HepG2 (cell line): ENCODE results near the gene LMAN2L. TPM values are rescaled to one million over a fixed set of nuclear protein-coding genes. Genes with fewer than 3 reads are reported as not detected.
A peak's percentile ranks its signal among the peaks of the same experiment; 100 is the strongest.

ENCODE experiments used
- CEBPG ChIP-seq: IDR thresholded peaks from 2 replicates; pipeline ENCODE4 v1.6.1; 2016
- DMAP1 ChIP-seq: IDR thresholded peaks from 2 replicates; pipeline ENCODE4 v1.6.1; 2016
- JUND ChIP-seq: sonication (generic); formaldehyde crosslinking; IDR thresholded peaks from 2 replicates; pipeline ENCODE4 v1.8.0; 2022; ENCODE audit warnings: mild to moderate bottlenecking, missing genetic modification reagents
- KDM5B ChIP-seq: sonication (generic); formaldehyde crosslinking; IDR thresholded peaks from 2 replicates; pipeline ENCODE4 v1.4.0; 2020; ENCODE audit warnings: missing genetic modification reagents, mild to moderate bottlenecking, borderline replicate concordance
- MEF2D ChIP-seq: sonication (generic); formaldehyde crosslinking; IDR thresholded peaks from 2 replicates; pipeline ENCODE4 v1.5.1; 2020; ENCODE audit warnings: mild to moderate bottlenecking, missing genetic modification reagents
- NFE2L1 ChIP-seq: sonication (generic); formaldehyde crosslinking; IDR thresholded peaks from 2 replicates; pipeline ENCODE4 v1.4.0; 2020; ENCODE audit warnings: missing genetic modification reagents, mild to moderate bottlenecking, borderline replicate concordance
- ONECUT2 ChIP-seq: sonication (generic); formaldehyde crosslinking; IDR thresholded peaks from 2 replicates; pipeline ENCODE4 v1.4.0; 2020; ENCODE audit warnings: missing genetic modification reagents
- SIX4 ChIP-seq: sonication (generic); formaldehyde crosslinking; IDR thresholded peaks from 2 replicates; pipeline ENCODE4 v1.4.0; 2020; ENCODE audit warnings: missing genetic modification reagents
- SRF ChIP-seq: IDR thresholded peaks from 2 replicates; pipeline ENCODE4 v1.6.1; 2011; ENCODE audit warnings: mild to moderate bottlenecking, low read depth, low read length, moderate library complexity
- SRSF9 ChIP-seq: fragments of 200-400 bp; formaldehyde crosslinking; IDR thresholded peaks from 2 replicates; pipeline ENCODE4 v1.6.1; 2018; ENCODE audit warnings: borderline replicate concordance, mild to moderate bottlenecking, low read depth, low read length; ENCODE audit not compliant: insufficient read depth, poor library complexity, severe bottlenecking
- SSRP1 ChIP-seq: IDR thresholded peaks from 2 replicates; pipeline ENCODE4 v1.6.1; 2016; ENCODE audit warnings: control low read depth
- TARDBP ChIP-seq: sonication (generic); formaldehyde crosslinking; IDR thresholded peaks from 2 replicates; pipeline ENCODE4 v1.8.0; 2022; ENCODE audit warnings: mild to moderate bottlenecking, missing genetic modification reagents
- THYN1 ChIP-seq: sonication (generic); formaldehyde crosslinking; IDR thresholded peaks from 2 replicates; pipeline ENCODE4 v1.8.1; 2023; ENCODE audit warnings: low read depth, mild to moderate bottlenecking, moderate library complexity, missing genetic modification reagents, borderline replicate concordance
- ZNF430 ChIP-seq: sonication (generic); formaldehyde crosslinking; IDR thresholded peaks from 2 replicates; pipeline ENCODE4 v1.9.0; 2021; ENCODE audit warnings: mild to moderate bottlenecking, missing genetic modification reagents
- ZNF570 ChIP-seq: sonication (generic); formaldehyde crosslinking; IDR thresholded peaks from 2 replicates; pipeline ENCODE4 v1.4.0; 2020; ENCODE audit warnings: mild to moderate bottlenecking, missing genetic modification reagents, borderline replicate concordance
- ZSCAN21 ChIP-seq: sonication (generic); formaldehyde crosslinking; IDR thresholded peaks from 2 replicates; pipeline ENCODE4 v1.8.0; 2022; ENCODE audit warnings: mild to moderate bottlenecking, missing genetic modification reagents, moderate library complexity, borderline replicate concordance
- polyA plus RNA-seq, 8 experiments: library from polyadenylated mRNA; depleted of rRNA in 3 of 8; stranded (reverse) in 7 of 8; unstranded in 1 of 8; fragments of >200 nt; fragmentation: Illumina TruSeq in 4 of 8; extraction: Trizol in 4 of 8; gene quantifications; 2 replicates each; pipeline versions ENCODE4 v1.2.1 to v1.2.3, GENCODE V29; 2011 to 2016; ENCODE audit warnings: low read depth in 4 of 8, missing spikeins in 1 of 8, mixed read lengths in 1 of 8; ENCODE audit not compliant: insufficient read depth in 1 of 8
- total RNA-seq, 5 experiments: library from RNA; depleted of rRNA; stranded (reverse); fragments of >200 nt; fragmentation: Illumina TruSeq; extraction: Trizol; gene quantifications; 2 replicates each; pipeline ENCODE4 v1.2.3, GENCODE V29; 2016; ENCODE audit warnings: low read depth in 1 of 5
- TF ChIP-seq, protein P1 (sequence below): sonication (generic); formaldehyde crosslinking; conservative IDR thresholded peaks from 2 replicates; pipeline ENCODE4 v1.8.0; 2022; ENCODE audit warnings: mild to moderate bottlenecking, moderate library complexity, missing genetic modification reagents
- TF ChIP-seq, protein P2 (sequence below): sonication (generic); formaldehyde crosslinking; IDR thresholded peaks from 2 replicates; pipeline ENCODE4 v1.4.0; 2020; ENCODE audit warnings: missing genetic modification reagents, borderline replicate concordance
- TF ChIP-seq, protein P3 (sequence below): sonication (generic); formaldehyde crosslinking; conservative IDR thresholded peaks from 2 replicates; pipeline ENCODE4 v1.8.1; 2023; ENCODE audit warnings: missing genetic modification reagents
- TF ChIP-seq, protein P4 (sequence below): sonication (generic); formaldehyde crosslinking; IDR thresholded peaks from 2 replicates; pipeline ENCODE4 v1.5.1; 2020; ENCODE audit warnings: missing genetic modification reagents, mild to moderate bottlenecking, borderline replicate concordance

The LMAN2L gene
- total and polyA plus RNA-seq, 2 of the 13 experiments (the other 11 are each of a cell fraction or from before 2014, with no cell fraction given) = 39.1 to 57.9 TPM

DNA sequence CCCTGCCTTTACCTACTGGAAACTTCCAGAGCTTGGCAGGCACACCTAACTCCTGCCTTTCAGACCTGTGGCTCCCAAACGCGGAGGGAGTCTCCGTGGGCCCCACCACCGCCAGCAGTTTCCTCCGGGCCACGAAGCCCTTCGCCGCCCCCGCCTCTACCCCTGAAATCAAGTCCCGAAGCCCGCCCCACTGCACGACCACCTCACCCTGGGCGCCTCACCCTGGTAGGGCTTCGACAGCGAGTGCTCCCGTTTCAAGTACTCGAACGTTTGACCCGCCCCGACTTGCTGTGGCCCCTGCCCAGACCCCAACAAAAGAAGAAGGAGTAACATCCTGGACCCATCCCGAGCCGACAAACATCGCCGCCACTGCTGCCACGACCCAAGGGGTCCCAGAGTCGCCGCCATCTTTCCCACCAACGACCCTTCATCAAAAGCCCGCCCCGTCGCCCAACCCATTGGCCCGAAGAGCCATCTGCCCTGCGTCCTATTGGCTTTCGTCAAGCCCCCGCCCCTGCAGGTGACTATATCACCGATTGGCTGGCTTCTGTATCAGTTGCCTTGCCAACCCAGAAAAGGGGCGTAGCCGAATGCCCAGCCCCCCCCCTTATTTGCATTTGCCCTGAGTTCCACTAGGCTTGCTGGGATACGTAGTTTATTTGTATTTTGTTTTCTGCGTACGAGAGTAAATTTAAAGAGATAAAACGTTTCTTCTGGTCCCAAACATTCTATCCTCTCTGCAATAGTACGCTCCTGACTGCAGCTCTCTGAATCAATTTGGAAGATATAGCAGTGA is at the start of gene LMAN2L (continued):
- TF ChIP-seq SIX4 (CRISPR knock-in tag) (no peak), SSRP1 (no peak), ZSCAN21 (CRISPR knock-in tag) (peak; percentile 47; the same call in 1 of the 2 replicates), KDM5B (no peak; the same call in 1 of the 2 replicates), JUND (CRISPR knock-in tag) (no peak), ZNF570 (no peak), MEF2D (CRISPR knock-in tag) (no peak), ONECUT2 (CRISPR knock-in tag) (no peak), CEBPG (CRISPR knock-in tag) (no peak; the same call in none of the 2 replicates), SRF (peak; percentile 82), SRSF9 (no peak), NFE2L1 (CRISPR knock-in tag) (no peak), TARDBP (CRISPR knock-in tag) (no peak), DMAP1 (CRISPR knock-in tag) (no peak), THYN1 (CRISPR knock-in tag) (no peak), ZNF430 (CRISPR knock-in tag) (no peak)
- TF ChIP-seq, protein P1, sequence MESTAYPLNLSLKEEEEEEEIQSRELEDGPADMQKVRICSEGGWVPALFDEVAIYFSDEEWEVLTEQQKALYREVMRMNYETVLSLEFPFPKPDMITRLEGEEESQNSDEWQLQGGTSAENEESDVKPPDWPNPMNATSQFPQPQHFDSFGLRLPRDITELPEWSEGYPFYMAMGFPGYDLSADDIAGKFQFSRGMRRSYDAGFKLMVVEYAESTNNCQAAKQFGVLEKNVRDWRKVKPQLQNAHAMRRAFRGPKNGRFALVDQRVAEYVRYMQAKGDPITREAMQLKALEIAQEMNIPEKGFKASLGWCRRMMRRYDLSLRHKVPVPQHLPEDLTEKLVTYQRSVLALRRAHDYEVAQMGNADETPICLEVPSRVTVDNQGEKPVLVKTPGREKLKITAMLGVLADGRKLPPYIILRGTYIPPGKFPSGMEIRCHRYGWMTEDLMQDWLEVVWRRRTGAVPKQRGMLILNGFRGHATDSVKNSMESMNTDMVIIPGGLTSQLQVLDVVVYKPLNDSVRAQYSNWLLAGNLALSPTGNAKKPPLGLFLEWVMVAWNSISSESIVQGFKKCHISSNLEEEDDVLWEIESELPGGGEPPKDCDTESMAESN (CRISPR knock-in tag) = no peak; the same call in 1 of the 2 replicates
- TF ChIP-seq, protein P2, sequence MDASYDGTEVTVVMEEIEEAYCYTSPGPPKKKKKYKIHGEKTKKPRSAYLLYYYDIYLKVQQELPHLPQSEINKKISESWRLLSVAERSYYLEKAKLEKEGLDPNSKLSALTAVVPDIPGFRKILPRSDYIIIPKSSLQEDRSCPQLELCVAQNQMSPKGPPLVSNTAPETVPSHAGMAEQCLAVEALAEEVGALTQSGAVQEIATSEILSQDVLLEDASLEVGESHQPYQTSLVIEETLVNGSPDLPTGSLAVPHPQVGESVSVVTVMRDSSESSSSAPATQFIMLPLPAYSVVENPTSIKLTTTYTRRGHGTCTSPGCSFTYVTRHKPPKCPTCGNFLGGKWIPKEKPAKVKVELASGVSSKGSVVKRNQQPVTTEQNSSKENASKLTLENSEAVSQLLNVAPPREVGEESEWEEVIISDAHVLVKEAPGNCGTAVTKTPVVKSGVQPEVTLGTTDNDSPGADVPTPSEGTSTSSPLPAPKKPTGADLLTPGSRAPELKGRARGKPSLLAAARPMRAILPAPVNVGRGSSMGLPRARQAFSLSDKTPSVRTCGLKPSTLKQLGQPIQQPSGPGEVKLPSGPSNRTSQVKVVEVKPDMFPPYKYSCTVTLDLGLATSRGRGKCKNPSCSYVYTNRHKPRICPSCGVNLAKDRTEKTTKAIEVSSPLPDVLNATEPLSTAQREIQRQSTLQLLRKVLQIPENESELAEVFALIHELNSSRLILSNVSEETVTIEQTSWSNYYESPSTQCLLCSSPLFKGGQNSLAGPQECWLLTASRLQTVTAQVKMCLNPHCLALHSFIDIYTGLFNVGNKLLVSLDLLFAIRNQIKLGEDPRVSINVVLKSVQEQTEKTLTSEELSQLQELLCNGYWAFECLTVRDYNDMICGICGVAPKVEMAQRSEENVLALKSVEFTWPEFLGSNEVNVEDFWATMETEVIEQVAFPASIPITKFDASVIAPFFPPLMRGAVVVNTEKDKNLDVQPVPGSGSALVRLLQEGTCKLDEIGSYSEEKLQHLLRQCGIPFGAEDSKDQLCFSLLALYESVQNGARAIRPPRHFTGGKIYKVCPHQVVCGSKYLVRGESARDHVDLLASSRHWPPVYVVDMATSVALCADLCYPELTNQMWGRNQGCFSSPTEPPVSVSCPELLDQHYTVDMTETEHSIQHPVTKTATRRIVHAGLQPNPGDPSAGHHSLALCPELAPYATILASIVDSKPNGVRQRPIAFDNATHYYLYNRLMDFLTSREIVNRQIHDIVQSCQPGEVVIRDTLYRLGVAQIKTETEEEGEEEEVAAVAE (CRISPR knock-in tag) = peak; percentile 65; the same call in 1 of the 2 replicates
- TF ChIP-seq, protein P3, sequence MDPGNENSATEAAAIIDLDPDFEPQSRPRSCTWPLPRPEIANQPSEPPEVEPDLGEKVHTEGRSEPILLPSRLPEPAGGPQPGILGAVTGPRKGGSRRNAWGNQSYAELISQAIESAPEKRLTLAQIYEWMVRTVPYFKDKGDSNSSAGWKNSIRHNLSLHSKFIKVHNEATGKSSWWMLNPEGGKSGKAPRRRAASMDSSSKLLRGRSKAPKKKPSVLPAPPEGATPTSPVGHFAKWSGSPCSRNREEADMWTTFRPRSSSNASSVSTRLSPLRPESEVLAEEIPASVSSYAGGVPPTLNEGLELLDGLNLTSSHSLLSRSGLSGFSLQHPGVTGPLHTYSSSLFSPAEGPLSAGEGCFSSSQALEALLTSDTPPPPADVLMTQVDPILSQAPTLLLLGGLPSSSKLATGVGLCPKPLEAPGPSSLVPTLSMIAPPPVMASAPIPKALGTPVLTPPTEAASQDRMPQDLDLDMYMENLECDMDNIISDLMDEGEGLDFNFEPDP (CRISPR knock-in tag) = no peak
- TF ChIP-seq, protein P4, sequence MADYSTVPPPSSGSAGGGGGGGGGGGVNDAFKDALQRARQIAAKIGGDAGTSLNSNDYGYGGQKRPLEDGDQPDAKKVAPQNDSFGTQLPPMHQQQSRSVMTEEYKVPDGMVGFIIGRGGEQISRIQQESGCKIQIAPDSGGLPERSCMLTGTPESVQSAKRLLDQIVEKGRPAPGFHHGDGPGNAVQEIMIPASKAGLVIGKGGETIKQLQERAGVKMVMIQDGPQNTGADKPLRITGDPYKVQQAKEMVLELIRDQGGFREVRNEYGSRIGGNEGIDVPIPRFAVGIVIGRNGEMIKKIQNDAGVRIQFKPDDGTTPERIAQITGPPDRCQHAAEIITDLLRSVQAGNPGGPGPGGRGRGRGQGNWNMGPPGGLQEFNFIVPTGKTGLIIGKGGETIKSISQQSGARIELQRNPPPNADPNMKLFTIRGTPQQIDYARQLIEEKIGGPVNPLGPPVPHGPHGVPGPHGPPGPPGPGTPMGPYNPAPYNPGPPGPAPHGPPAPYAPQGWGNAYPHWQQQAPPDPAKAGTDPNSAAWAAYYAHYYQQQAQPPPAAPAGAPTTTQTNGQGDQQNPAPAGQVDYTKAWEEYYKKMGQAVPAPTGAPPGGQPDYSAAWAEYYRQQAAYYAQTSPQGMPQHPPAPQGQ (CRISPR knock-in tag) = no peak
